K562 (cell line): ENCODE results near the gene DSCAM. TPM values are rescaled to one million over a fixed set of nuclear protein-coding genes. Genes with fewer than 3 reads are reported as not detected.

Experiments used
- ATAC-seq: fragments of 200-7000 bp; cut with Tn5 transposase; 3 replicates; pipeline ENCODE4 v1.9.1; 2020; ENCODE audit warnings: moderate library complexity
- BruUV-seq: library from RNA; stranded (reverse); fragments of 400-500 nt; replicated peaks from 2 replicates; lab custom pipeline; 2021; lab: Mats Ljungman, UMichigan
- CTCF ChIA-PET: fragments of 300-600 bp; formaldehyde crosslinking; extraction: SDS; loops from one replicate; lab custom pipeline; 2021; ENCODE audit warnings: low intra/inter-chr PET ratio; lab: Yijun Ruan, JAX
- POLR2A ChIA-PET: fragments of 300-600, 350-650 bp; sonication (Branson Sonifier 250); formaldehyde crosslinking; extraction: SDS; loops from one replicate; lab custom pipeline; 2021; ENCODE audit warnings: antibody characterized with exemption, inconsistent platforms; lab: Yijun Ruan, JAX
- DNase-seq, 4 experiments: peaks; one replicate each; pipeline versions ENCODE4 v3.0.0 to v3.0.0-alpha.2; 2011 to 2018; ENCODE audit warnings: low spot score in 3 of 4, mixed read lengths in 3 of 4; ENCODE audit errors: extremely low read depth in 1 of 4
- FAIRE-seq: peaks from 2 replicates; lab custom pipeline; 2011; peaks lifted over from hg19 to GRCh38; lab: Jason Lieb, UNC
- H2AFZ ChIP-seq: 2 replicates; pipeline ENCODE4 v1.6.0; 2011; ENCODE audit warnings: low read depth, low read length, control low read depth, inconsistent platforms
- H3K27ac ChIP-seq: fragments of 200-600 bp; 3 replicates; pipeline ENCODE4 v1.8.0; 2011; ENCODE audit warnings: low read depth, mild to moderate bottlenecking, control low read depth, inconsistent platforms, low read length, moderate library complexity, mixed read lengths; ENCODE audit errors: extremely low read depth
- H3K27me3 ChIP-seq, 2 experiments: fragments of 300-600 bp in 1 of 2; 2 replicates in 1 of 2; 3 replicates in 1 of 2; pipeline versions ENCODE4 v1.6.0 to v1.8.0; 2011; ENCODE audit warnings: inconsistent platforms in 2 of 2, low read length in 2 of 2, mild to moderate bottlenecking in 1 of 2, mixed read lengths in 1 of 2, moderate library complexity in 1 of 2; ENCODE audit not compliant: control insufficient read depth in 2 of 2, insufficient read depth in 2 of 2
- H3K36me3 ChIP-seq: fragments of 300-600 bp; 3 replicates; pipeline ENCODE4 v1.8.0; 2011; ENCODE audit warnings: mild to moderate bottlenecking, low read length, inconsistent platforms; ENCODE audit not compliant: control insufficient read depth, insufficient read depth
- H3K4me1 ChIP-seq, 2 experiments: fragments of 200-600 bp in 1 of 2; replicated peaks in 1 of 2; 2 replicates in 1 of 2; 3 replicates in 1 of 2; pipeline versions ENCODE4 v1.5.1 to v1.8.0; 2011; ENCODE audit warnings: inconsistent platforms in 2 of 2, low read length in 2 of 2, mild to moderate bottlenecking in 1 of 2, mixed read lengths in 1 of 2, moderate library complexity in 1 of 2; ENCODE audit not compliant: control insufficient read depth in 2 of 2, insufficient read depth in 2 of 2
- H3K4me2 ChIP-seq: 2 replicates; pipeline ENCODE4 v1.6.1; 2011; ENCODE audit warnings: low read length, control low read depth, inconsistent platforms, mixed read lengths; ENCODE audit not compliant: insufficient read depth
- H3K4me3 ChIP-seq: fragments of 200-600 bp; sonication (generic), shearing (Covaris generic); 2 replicates; pipeline ENCODE4 v1.5.1; 2016; ENCODE audit warnings: control low read depth, inconsistent platforms
- H3K79me2 ChIP-seq: fragments of 200-600 bp; 3 replicates; pipeline ENCODE4 v1.8.0; 2011; ENCODE audit warnings: low read length, inconsistent platforms; ENCODE audit not compliant: control insufficient read depth, insufficient read depth
- H3K9ac ChIP-seq, 2 experiments: 2 replicates each; pipeline versions ENCODE4 v1.6.0 to v1.6.1; 2011; ENCODE audit warnings: low read depth in 2 of 2, low read length in 2 of 2, control low read depth in 1 of 2, inconsistent platforms in 1 of 2, mild to moderate bottlenecking in 1 of 2, mixed read lengths in 1 of 2; ENCODE audit not compliant: insufficient read depth in 1 of 2
- H3K9me1 ChIP-seq: one replicate; pipeline ENCODE4 v1.6.0; 2011; ENCODE audit warnings: inconsistent platforms, mild to moderate bottlenecking, low read length, moderate library complexity; ENCODE audit not compliant: control insufficient read depth, insufficient read depth
- H3K9me3 ChIP-seq: replicated peaks from 2 replicates; pipeline ENCODE4 v1.5.1; 2011; ENCODE audit warnings: low read depth, low read length, inconsistent platforms; ENCODE audit not compliant: control insufficient read depth, insufficient read depth
- H4K20me1 ChIP-seq: replicated peaks from 2 replicates; pipeline ENCODE4 v1.6.1; 2011; ENCODE audit warnings: low read length, inconsistent platforms, mixed read lengths; ENCODE audit not compliant: control insufficient read depth, insufficient read depth
- ADNP ChIP-seq: fragments of 200-800 bp; sonication (Bioruptor generic); IDR thresholded peaks from 2 replicates; pipeline ENCODE4 v1.6.1; 2016; ENCODE audit warnings: missing genetic modification characterization, missing compliant biosample characterization
- C11orf30 ChIP-seq: fragments of 450-650 bp; IDR thresholded peaks from 2 replicates; pipeline ENCODE4 v1.6.1; 2016; ENCODE audit warnings: low read depth, mild to moderate bottlenecking
- CREM ChIP-seq: IDR thresholded peaks from 2 replicates; pipeline ENCODE4 v1.6.1; 2014; ENCODE audit warnings: antibody characterized with exemption, low read depth
- E2F8 ChIP-seq: fragments of 450-650 bp; IDR thresholded peaks from 2 replicates; pipeline ENCODE4 v1.7.1; 2018; ENCODE audit warnings: mild to moderate bottlenecking, low read depth; ENCODE audit not compliant: partially characterized antibody
- HINFP ChIP-seq: fragments of 450-650 bp; conservative IDR thresholded peaks from 2 replicates; pipeline ENCODE4 v1.6.1; 2016; ENCODE audit warnings: missing genetic modification characterization, low read depth, mild to moderate bottlenecking, control low read depth, missing compliant biosample characterization
- MITF ChIP-seq: IDR thresholded peaks from 2 replicates; pipeline ENCODE4 v1.6.1; 2014; ENCODE audit warnings: antibody characterized with exemption
- MYNN ChIP-seq, 2 experiments: sonication (generic); formaldehyde crosslinking in 1 of 2; IDR thresholded peaks; 2 replicates each; pipeline versions ENCODE4 v1.5.0 to v1.6.1; 2016 to 2020; ENCODE audit warnings: antibody characterized with exemption in 1 of 2, missing genetic modification reagents in 1 of 2
- POLR3G ChIP-seq: IDR thresholded peaks from 2 replicates; pipeline ENCODE4 v1.6.1; 2011; ENCODE audit not compliant: insufficient read length, insufficient replicate concordance; ENCODE audit errors: extremely low read depth
- ZBTB1 ChIP-seq: sonication (generic); formaldehyde crosslinking; IDR thresholded peaks from 2 replicates; pipeline ENCODE4 v1.8.1; 2023; ENCODE audit warnings: missing genetic modification reagents, low read depth, mild to moderate bottlenecking, borderline replicate concordance
- ZNF217 ChIP-seq: sonication (generic); formaldehyde crosslinking; IDR thresholded peaks from 2 replicates; pipeline ENCODE4 v1.8.0; 2022; ENCODE audit warnings: mild to moderate bottlenecking, missing genetic modification reagents
- WGBS: fragments of 100-300 bp; shearing (Covaris generic); methylation state at CpG from one replicate; pipeline ENCODE4 v1.1.6; 2016; ENCODE audit warnings: low coverage, mixed read lengths; ENCODE audit not compliant: insufficient coverage; ENCODE audit errors: missing lambda C conversion rate; 5-methylcytosine and 5-hydroxymethylcytosine counted together
- in situ Hi-C: fragments of 300-500 bp; cut with MboI; formaldehyde crosslinking; loops from 4 replicates; pipeline ENCODE4 v1.15.0; 2018; ENCODE audit warnings: inconsistent platforms, mixed read lengths
- intact Hi-C: fragments of 100-400 bp; cut with micrococcal nuclease; formaldehyde crosslinking; loops from 2 replicates; pipeline ENCODE4 v1.14.2; 2022
- polyA plus RNA-seq, 8 experiments: library from polyadenylated mRNA; depleted of rRNA in 4 of 8; stranded (reverse) in 5 of 8; unstranded in 3 of 8; fragments of >200 nt; fragmentation: Nextera tagmentation in 2 of 8; fragmentation: Illumina TruSeq in 1 of 8; extraction: Ambion mirVana in 2 of 8; extraction: Trizol in 1 of 8; gene quantifications; 2 replicates each; pipeline versions ENCODE4 v1.2.1 to v1.2.3, GENCODE V29; 2011 to 2014; ENCODE audit warnings: inconsistent platforms in 1 of 8, missing spikeins in 1 of 8
- total RNA-seq, 7 experiments: library from RNA; depleted of rRNA in 6 of 7; stranded (reverse); fragments of >200 nt in 6 of 7; fragmentation: Illumina TruSeq in 2 of 7; extraction: Trizol in 2 of 7; gene quantifications; 2 replicates each; pipeline versions ENCODE4 v1.2.1 to v1.2.3, GENCODE V29; 2011 to 2021; ENCODE audit warnings: low replicate concordance in 1 of 7

The DSCAM gene
- total and polyA plus RNA-seq, 9 of the 15 experiments (the other 6 are each of a cell fraction or from before 2014, with no cell fraction given): not detected

- no TSS peak for BruUV-seq
- in situ Hi-C loops (no loop called here), intact Hi-C loops (no loop called here)
- 0% methylated on average over 3 of the region's 3 CpGs for WGBS
- Histone ChIP-seq H3K27me3 (no peaks in the 10 kb centered on the region), H3K4me1 (no peaks in the 10 kb centered on the region), H3K9ac (no peak overlapping the region), H3K36me3 (no peaks in the 10 kb centered on the region), H3K4me3 (no peak overlapping the region), H2AFZ (no peak overlapping the region), H3K79me2 (no peaks in the 10 kb centered on the region), H4K20me1 (no peaks in the 10 kb centered on the region)
- POLR2A ChIA-PET: no interaction called here
- FAIRE-seq: no peak
- TF ChIP-seq MYNN (IDR thresholded peaks at IDR 0.05) (no peak), MYNN (CRISPR knock-in tag; IDR thresholded peaks at IDR 0.05) (no peak), HINFP (tag) (no peak), ADNP (tag) (no peak), ZNF217 (no peak), E2F8 (no peak), MITF (no peak), POLR3G (no peak), C11orf30 (no peak), ZBTB1 (CRISPR knock-in tag) (no peak), CREM (no peak)
- TF ChIP-seq, all 486 proteins: peak for 0
- CTCF ChIA-PET: no interaction called here
- peaks cover 4% of the 10 kb centered on the region; the same call in 1 of the 2 replicates for H3K9me3 ChIP-seq
- H3K9me1 ChIP-seq: no peaks in the 10 kb centered on the region
- no peak overlapping the region for H3K27ac ChIP-seq
- H3K4me2 ChIP-seq: no peak overlapping the region
- no peak for ATAC-seq
- DNase-seq: no peak
Observed at GRCh38 chr21:40567501-40567900, 279.5 kb downstream of the DSCAM start.
